ENCODE results near the gene MRPS27. TPM values are rescaled to one million over a fixed set of nuclear protein-coding genes. Genes with fewer than 3 reads are reported as not detected.

The MRPS27 gene
- total RNA-seq, 4 donors from 2014 or later: 48.7 to 63.7 (median 51.9) TPM

- Histone ChIP-seq H3K27me3 (no peaks in the 10 kb centered on the region), H3K36me3 (peaks cover 16% of the 10 kb centered on the region), H3K27ac (no peak overlapping the region), H3K4me3 (no peak overlapping the region), H3K9me3 (no peaks in the 10 kb centered on the region), H3K4me1 (peaks cover 21% of the 10 kb centered on the region)
- TF ChIP-seq EP300 (IDR thresholded peaks at IDR 0.05): no peak
- no peak for TF ChIP-seq CTCF (IDR thresholded peaks at IDR 0.05)
- no peak for TF ChIP-seq POLR2A (IDR thresholded peaks at IDR 0.05)
- TF ChIP-seq POLR2AphosphoS5 (IDR thresholded peaks at IDR 0.05): no peak
- WGBS: 93% methylated on average over 3 of the region's 3 CpGs
- no peak for DNase-seq (ENCODE audit: low spot score in 2 of 2)
These were observed 82.2 kb downstream of the MRPS27 start for GRCh38 chr5:72237879-72238278.

- peaks cover 26% of the 10 kb centered on the region for H3K4me1 ChIP-seq
- no peaks in the 10 kb centered on the region for H3K27me3 ChIP-seq
- no peak overlapping the region for H3K27ac ChIP-seq
- peaks cover 16% of the 10 kb centered on the region for H3K36me3 ChIP-seq
- no peaks in the 10 kb centered on the region for H3K9me3 ChIP-seq
- 92% methylated on average over 2 of the region's 2 CpGs for WGBS
- TF ChIP-seq EP300 (IDR thresholded peaks at IDR 0.05) (no peak), CTCF (IDR thresholded peaks at IDR 0.05) (no peak), POLR2AphosphoS5 (IDR thresholded peaks at IDR 0.05) (no peak), POLR2A (IDR thresholded peaks at IDR 0.05) (no peak)
- no peak for DNase-seq (ENCODE audit: low spot score in 2 of 2)
- no peak overlapping the region for H3K4me3 ChIP-seq
These were observed 82.6 kb downstream of the MRPS27 start for GRCh38 chr5:72237415-72237814.

- Histone ChIP-seq H3K4me1 (peaks cover 32% of the 10 kb centered on the region), H3K9me3 (no peaks in the 10 kb centered on the region), H3K4me3 (no peak overlapping the region), H3K36me3 (peaks cover 16% of the 10 kb centered on the region), H3K27me3 (no peaks in the 10 kb centered on the region), H3K27ac (no peak overlapping the region)
- no peak for DNase-seq (ENCODE audit: low spot score in 2 of 2)
- TF ChIP-seq POLR2AphosphoS5 (IDR thresholded peaks at IDR 0.05) (no peak), EP300 (IDR thresholded peaks at IDR 0.05) (no peak), CTCF (IDR thresholded peaks at IDR 0.05) (no peak), POLR2A (IDR thresholded peaks at IDR 0.05) (no peak)
- WGBS: 97% methylated on average over 1 of the region's 1 CpG
These were observed 84.3 kb downstream of the MRPS27 start for GRCh38 chr5:72235725-72236124.

GRCh38 chr5:72234868-72235267, 85.2 kb downstream of the MRPS27 start:
- Histone ChIP-seq H3K27me3 (no peaks in the 10 kb centered on the region), H3K9me3 (no peaks in the 10 kb centered on the region), H3K36me3 (peaks cover 16% of the 10 kb centered on the region), H3K27ac (no peak overlapping the region), H3K4me3 (no peak overlapping the region), H3K4me1 (peaks cover 32% of the 10 kb centered on the region)
- no peak for DNase-seq (ENCODE audit: low spot score in 2 of 2)
- WGBS: 93% methylated on average over 1 of the region's 1 CpG
- TF ChIP-seq POLR2AphosphoS5 (IDR thresholded peaks at IDR 0.05) (no peak), POLR2A (IDR thresholded peaks at IDR 0.05) (no peak), CTCF (IDR thresholded peaks at IDR 0.05) (no peak), EP300 (IDR thresholded peaks at IDR 0.05) (no peak)

GRCh38 chr5:72234265-72234700, 85.8 kb downstream of the MRPS27 start:
- Histone ChIP-seq H3K27ac (no peak overlapping the region), H3K9me3 (no peaks in the 10 kb centered on the region), H3K4me3 (no peak overlapping the region), H3K27me3 (no peaks in the 10 kb centered on the region), H3K4me1 (peaks cover 32% of the 10 kb centered on the region), H3K36me3 (peaks cover 16% of the 10 kb centered on the region)
- no peak for TF ChIP-seq EP300 (IDR thresholded peaks at IDR 0.05)
- TF ChIP-seq POLR2A (IDR thresholded peaks at IDR 0.05): no peak
- no peak for TF ChIP-seq CTCF (IDR thresholded peaks at IDR 0.05)
- no peak for TF ChIP-seq POLR2AphosphoS5 (IDR thresholded peaks at IDR 0.05)
- DNase-seq (ENCODE audit: low spot score in 2 of 2): no peak
